RWPE2 (cell line): ENCODE measurements around the gene NUP133.

Experiments used
- ATAC-seq: fragments of 200-7000 bp; cut with Tn5 transposase; 3 replicates; pipeline ENCODE4 v1.9.1; 2021; ENCODE audit warnings: low read depth
- DNase-seq: peaks from one replicate; pipeline ENCODE4 v3.0.0-alpha.2; 2020; ENCODE audit warnings: low spot score
- H3K27ac ChIP-seq: fragments of 450-650 bp; 2 replicates; pipeline ENCODE4 v1.5.1; 2017; ENCODE audit warnings: mild to moderate bottlenecking; ENCODE audit not compliant: poor library complexity, severe bottlenecking
- H3K27me3 ChIP-seq: fragments of 250-450 bp; sonication (Bioruptor Pico); 2 replicates; pipeline ENCODE4 v1.5.1; 2021; ENCODE audit warnings: mild to moderate bottlenecking, moderate library complexity; ENCODE audit not compliant: insufficient read depth, poor library complexity, severe bottlenecking
- H3K36me3 ChIP-seq: fragments of 250-450 bp; sonication (Bioruptor Pico); 2 replicates; pipeline ENCODE4 v1.5.1; 2020; ENCODE audit warnings: low read depth, mild to moderate bottlenecking, moderate library complexity
- H3K4me1 ChIP-seq: fragments of 250-450 bp; sonication (Bioruptor Pico); 2 replicates; pipeline ENCODE4 v1.5.1; 2021; ENCODE audit warnings: mild to moderate bottlenecking, moderate library complexity; ENCODE audit not compliant: insufficient read depth, poor library complexity, severe bottlenecking
- H3K4me3 ChIP-seq: fragments of 250-450 bp; sonication (Bioruptor Pico); 2 replicates; pipeline ENCODE4 v1.5.1; 2021; ENCODE audit warnings: mild to moderate bottlenecking, moderate library complexity; ENCODE audit not compliant: severe bottlenecking
- H3K9me3 ChIP-seq: fragments of 250-450 bp; sonication (Bioruptor Pico); 2 replicates; pipeline ENCODE4 v1.5.1; 2021; ENCODE audit warnings: mild to moderate bottlenecking, moderate library complexity; ENCODE audit not compliant: severe bottlenecking
- TF ChIP-seq, protein P1 (sequence below): fragments of 450-650 bp; IDR thresholded peaks from one replicate; pipeline ENCODE4 v1.5.1; 2017; ENCODE audit warnings: mild to moderate bottlenecking, moderate library complexity; ENCODE audit not compliant: poor library complexity, severe bottlenecking

NUP133 gene

DNA sequence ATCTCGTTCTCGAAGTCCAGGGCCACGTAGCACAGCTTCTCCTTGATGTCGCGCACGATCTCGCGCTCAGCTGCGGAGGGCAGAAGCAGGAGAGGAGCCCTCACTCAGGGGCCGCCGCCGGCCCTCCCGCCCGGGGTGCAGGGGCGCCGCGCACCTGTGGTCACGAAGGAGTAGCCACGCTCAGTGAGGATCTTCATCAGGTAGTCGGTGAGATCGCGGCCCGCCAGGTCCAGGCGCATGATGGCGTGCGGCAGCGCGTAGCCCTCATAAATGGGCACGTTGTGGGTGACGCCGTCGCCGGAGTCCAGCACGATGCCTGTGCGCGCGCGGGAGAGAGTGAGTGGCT is 76.1 kb downstream of the NUP133 start:
- DNase-seq, result no peak
- Histone ChIP-seq H3K36me3 (no peaks in the 10 kb centered on the region), H3K9me3 (no peaks in the 10 kb centered on the region), H3K4me3 (no peak overlapping the region), H3K27ac (no peak overlapping the region), H3K4me1 (no peaks in the 10 kb centered on the region), H3K27me3 (peaks cover 53% of the 10 kb centered on the region)
- TF ChIP-seq, protein P1, sequence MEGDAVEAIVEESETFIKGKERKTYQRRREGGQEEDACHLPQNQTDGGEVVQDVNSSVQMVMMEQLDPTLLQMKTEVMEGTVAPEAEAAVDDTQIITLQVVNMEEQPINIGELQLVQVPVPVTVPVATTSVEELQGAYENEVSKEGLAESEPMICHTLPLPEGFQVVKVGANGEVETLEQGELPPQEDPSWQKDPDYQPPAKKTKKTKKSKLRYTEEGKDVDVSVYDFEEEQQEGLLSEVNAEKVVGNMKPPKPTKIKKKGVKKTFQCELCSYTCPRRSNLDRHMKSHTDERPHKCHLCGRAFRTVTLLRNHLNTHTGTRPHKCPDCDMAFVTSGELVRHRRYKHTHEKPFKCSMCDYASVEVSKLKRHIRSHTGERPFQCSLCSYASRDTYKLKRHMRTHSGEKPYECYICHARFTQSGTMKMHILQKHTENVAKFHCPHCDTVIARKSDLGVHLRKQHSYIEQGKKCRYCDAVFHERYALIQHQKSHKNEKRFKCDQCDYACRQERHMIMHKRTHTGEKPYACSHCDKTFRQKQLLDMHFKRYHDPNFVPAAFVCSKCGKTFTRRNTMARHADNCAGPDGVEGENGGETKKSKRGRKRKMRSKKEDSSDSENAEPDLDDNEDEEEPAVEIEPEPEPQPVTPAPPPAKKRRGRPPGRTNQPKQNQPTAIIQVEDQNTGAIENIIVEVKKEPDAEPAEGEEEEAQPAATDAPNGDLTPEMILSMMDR, result no peak
- ATAC-seq, result no peak

DNA sequence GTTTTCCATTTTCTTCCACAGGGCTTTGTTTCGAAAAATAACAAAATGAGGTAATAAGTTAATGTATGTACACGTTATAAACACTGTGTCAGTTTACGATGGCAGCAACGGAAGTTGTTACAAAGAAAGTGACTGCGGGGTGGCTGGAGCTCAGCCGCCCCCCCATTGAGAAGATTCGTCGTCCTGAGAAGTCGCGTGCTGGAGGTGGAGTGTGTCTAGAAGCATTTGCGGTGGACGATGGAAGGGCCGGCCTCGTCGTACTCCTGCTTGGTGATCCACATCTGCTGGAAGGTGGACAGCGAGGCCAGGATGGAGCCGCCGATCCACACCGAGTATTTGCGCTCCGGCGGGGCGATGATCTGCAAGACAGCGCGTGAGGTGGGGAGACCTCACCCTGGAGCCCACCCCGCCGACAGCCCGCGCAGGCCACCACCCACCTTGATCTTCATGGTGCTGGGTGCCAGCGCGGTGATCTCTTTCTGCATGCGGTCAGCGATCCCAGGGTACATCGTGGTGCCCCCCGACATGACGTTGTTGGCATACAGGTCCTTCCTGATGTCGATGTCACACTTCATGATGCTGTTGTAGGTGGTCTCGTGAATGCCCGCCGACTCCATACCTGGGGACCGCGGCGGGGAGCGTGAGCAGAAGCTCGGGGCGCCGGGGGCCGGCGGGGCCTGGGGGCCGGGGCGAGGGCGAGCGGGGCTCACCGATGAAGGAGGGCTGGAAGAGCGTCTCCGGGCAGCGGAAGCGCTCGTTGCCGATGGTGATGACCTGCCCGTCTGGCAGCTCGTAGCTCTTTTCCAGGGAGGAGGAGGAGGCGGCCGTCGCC is 76.6 kb downstream of the NUP133 start:
- no peak for ATAC-seq
- Histone ChIP-seq H3K4me1 (no peaks in the 10 kb centered on the region), H3K27me3 (peaks cover 53% of the 10 kb centered on the region), H3K9me3 (no peaks in the 10 kb centered on the region), H3K4me3 (no peak overlapping the region), H3K27ac (no peak overlapping the region), H3K36me3 (no peaks in the 10 kb centered on the region)
- TF ChIP-seq, protein P1, result no peak
- no peak for DNase-seq

DNA sequence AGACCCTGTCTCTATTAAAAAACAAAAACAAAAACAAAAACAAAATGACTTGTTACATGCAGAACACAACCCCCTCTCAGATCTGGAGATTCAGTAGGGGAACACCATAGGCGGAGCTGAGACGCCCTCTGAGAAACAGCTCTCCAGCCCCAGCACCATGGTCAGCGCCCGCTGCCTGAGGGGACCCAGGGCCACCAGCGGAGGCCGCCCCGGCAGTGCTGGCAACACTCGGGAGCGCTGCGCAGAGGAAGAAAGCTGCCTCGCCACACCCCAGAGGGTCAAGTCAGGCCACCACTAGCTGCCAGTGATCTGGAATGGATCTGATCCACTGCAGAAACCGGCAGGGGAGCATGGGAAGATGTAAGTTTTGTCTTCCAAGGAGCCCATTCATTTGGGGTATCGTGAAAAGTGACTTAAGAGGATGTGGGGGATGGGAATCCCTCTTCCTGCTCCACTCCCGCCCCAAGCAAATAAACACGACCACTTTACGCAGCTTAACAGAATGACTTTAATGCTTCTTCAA is 77.3 kb downstream of the NUP133 start:
- 0 out of 3 replicates have a peak, but pooled peaks have one; percentile 36 for ATAC-seq
- no peaks in the 10 kb centered on the region for H3K9me3 ChIP-seq
- no peak for DNase-seq
- no peak overlapping the region for H3K27ac ChIP-seq
- no peaks in the 10 kb centered on the region for H3K36me3 ChIP-seq
- peaks cover 53% of the 10 kb centered on the region for H3K27me3 ChIP-seq
- TF ChIP-seq, protein P1, result no peak
- H3K4me1 ChIP-seq, result no peaks in the 10 kb centered on the region
- H3K4me3 ChIP-seq, result no peak overlapping the region

DNA sequence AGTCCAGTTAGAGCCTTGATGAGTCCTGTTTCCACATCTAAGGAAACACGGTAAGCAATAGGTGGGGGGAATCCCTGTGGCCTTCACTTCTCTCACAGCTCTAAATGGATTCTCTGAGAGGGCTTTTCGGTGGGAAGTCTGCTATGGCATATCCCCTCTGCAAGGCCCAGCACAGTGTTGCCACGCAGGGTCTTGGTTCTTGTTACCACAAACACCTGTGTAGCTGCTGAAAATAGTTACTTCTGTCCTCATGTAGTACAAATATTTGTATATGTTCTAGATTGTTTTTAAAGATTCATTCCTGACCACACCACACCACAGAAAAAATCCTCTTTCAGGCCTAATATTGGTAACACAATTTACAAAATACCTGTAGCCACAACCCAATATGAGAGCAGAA is 79.9 kb downstream of the NUP133 start:
- no peak for ATAC-seq
- Histone ChIP-seq H3K4me1 (no peaks in the 10 kb centered on the region), H3K27me3 (peaks cover 30% of the 10 kb centered on the region), H3K9me3 (no peaks in the 10 kb centered on the region), H3K27ac (no peak overlapping the region), H3K4me3 (no peak overlapping the region), H3K36me3 (no peaks in the 10 kb centered on the region)
- DNase-seq, result no peak
- TF ChIP-seq, protein P1, result no peak

DNA sequence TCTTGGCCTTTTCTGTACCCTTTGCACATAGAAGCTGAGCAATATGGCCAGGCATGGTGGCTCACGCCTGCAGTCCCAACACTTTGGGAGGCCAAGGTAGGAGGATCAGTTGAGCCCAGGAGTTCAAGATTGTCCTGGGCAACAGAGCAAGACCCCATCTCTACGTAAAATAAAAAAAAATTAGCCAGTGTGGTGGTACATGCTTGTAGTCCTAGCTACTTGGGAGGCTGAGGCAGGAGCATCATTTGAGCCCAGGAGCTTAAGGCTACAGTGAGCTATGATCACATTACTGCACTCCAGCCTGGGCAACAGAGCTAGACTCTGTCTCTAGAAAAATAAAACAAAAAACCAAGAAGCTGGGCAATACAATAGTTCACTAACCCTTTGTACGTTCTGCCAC is 80.6 kb downstream of the NUP133 start:
- Histone ChIP-seq H3K4me3 (no peak overlapping the region), H3K27me3 (peaks cover 23% of the 10 kb centered on the region), H3K9me3 (no peaks in the 10 kb centered on the region), H3K36me3 (no peaks in the 10 kb centered on the region), H3K4me1 (no peaks in the 10 kb centered on the region), H3K27ac (no peak overlapping the region)
- DNase-seq (no peak), ATAC-seq (no peak)
- TF ChIP-seq, protein P1, result no peak
